Measurements from ENCODE around the gene ANKRD2.
"Not testable (repeated sequence)": the region's sequence is repeated elsewhere in the genome, so short reads cannot be mapped to it uniquely, and the experiment has no call there.

GRCh38 chr10:97560731-97561381 lies 11.7 kb upstream of the ANKRD2 start:
- not testable (repeated sequence) for TF ChIP-seq POLR2A, POLR2AphosphoS5 (IDR thresholded peaks at IDR 0.05; ENCODE audit: low read depth, low read length)

Data from GM12892 (cell line).